Measurements from ENCODE around the gene ACO1.

DNA sequence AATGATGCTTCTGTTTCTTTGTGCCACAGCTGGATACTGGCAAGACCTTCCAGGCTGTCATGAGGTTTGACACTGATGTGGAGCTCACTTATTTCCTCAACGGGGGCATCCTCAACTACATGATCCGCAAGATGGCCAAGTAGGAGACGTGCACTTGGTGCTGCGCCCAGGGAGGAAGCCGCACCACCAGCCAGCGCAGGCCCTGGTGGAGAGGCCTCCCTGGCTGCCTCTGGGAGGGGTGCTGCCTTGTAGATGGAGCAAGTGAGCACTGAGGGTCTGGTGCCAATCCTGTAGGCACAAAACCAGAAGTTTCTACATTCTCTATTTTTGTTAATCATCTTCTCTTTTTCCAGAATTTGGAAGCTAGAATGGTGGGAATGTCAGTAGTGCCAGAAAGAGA is 65.5 kb downstream of the ACO1 start:
- TF ChIP-seq, protein P1, sequence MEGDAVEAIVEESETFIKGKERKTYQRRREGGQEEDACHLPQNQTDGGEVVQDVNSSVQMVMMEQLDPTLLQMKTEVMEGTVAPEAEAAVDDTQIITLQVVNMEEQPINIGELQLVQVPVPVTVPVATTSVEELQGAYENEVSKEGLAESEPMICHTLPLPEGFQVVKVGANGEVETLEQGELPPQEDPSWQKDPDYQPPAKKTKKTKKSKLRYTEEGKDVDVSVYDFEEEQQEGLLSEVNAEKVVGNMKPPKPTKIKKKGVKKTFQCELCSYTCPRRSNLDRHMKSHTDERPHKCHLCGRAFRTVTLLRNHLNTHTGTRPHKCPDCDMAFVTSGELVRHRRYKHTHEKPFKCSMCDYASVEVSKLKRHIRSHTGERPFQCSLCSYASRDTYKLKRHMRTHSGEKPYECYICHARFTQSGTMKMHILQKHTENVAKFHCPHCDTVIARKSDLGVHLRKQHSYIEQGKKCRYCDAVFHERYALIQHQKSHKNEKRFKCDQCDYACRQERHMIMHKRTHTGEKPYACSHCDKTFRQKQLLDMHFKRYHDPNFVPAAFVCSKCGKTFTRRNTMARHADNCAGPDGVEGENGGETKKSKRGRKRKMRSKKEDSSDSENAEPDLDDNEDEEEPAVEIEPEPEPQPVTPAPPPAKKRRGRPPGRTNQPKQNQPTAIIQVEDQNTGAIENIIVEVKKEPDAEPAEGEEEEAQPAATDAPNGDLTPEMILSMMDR (IDR thresholded peaks at IDR 0.05) = no peak
- TF ChIP-seq POLR2A (IDR thresholded peaks at IDR 0.05) = no peak

All from thyroid gland (tissue), 4 donors.